Measurements from ENCODE around the gene MYF5.

MYF5 gene

GRCh38 chr12:80766210-80766609 lies 49.5 kb downstream of the MYF5 start:
- no peak for DNase-seq (ENCODE audit: low read depth)

- DNase-seq (ENCODE audit: low read depth), result no peak
Measured at GRCh38 chr12:80766897-80767296, 50.2 kb downstream of the MYF5 start.

Measured in activated T-cell treated with anti-CD3 and anti-CD28 coated beads for 1 hour (primary cell).